Adrenal gland (tissue), 12 donors: Measurements from ENCODE around the gene ELK4. TPM values are rescaled to one million over a fixed set of nuclear protein-coding genes. Genes with fewer than 3 reads are reported as not detected.

ENCODE experiments used
- DNase-seq, 7 donors: peaks; one replicate each; pipeline ENCODE4 v3.0.0-alpha.2; 2019 to 2020
- H3K27ac ChIP-seq, 5 donors: fragments of 200-600 bp; sonication (generic) in 4 of 5; 1 replicate in 3 of 5; 2 replicates in 2 of 5; pipeline versions ENCODE4 v1.5.1 to v1.8.0; 2016 to 2020; ENCODE audit warnings: mild to moderate bottlenecking in 1 of 5
- H3K27me3 ChIP-seq: fragments of 200-600 bp; 2 replicates; pipeline ENCODE4 v1.8.0; 2021
- H3K36me3 ChIP-seq, 2 donors: fragments of 200-600 bp; replicated peaks in 1 of 2; 1 replicate in 1 of 2; 2 replicates in 1 of 2; pipeline versions ENCODE4 v1.5.1 to v1.8.0; 2018 to 2022
- H3K4me1 ChIP-seq, 2 donors: fragments of 200-600 bp; replicated peaks in 1 of 2; 1 replicate in 1 of 2; 2 replicates in 1 of 2; pipeline versions ENCODE4 v1.5.1 to v1.8.0; 2018 to 2021
- H3K4me3 ChIP-seq, 4 donors: fragments of 200-600 bp; sonication (generic) in 3 of 4; one replicate each; pipeline ENCODE4 v1.5.1; 2016 to 2018
- H3K9me3 ChIP-seq, 3 donors: fragments of 200-600 bp; sonication (generic) in 1 of 3; replicated peaks in 1 of 3; 1 replicate in 2 of 3; 2 replicates in 1 of 3; pipeline versions ENCODE4 v1.5.1 to v1.8.0; 2016 to 2021
- CTCF ChIP-seq, 6 experiments: fragments of 450-650 bp in 4 of 6; fragments of 200-600 bp in 2 of 6; sonication (generic) in 1 of 6; IDR thresholded peaks; 1 replicate in 5 of 6; 2 replicates in 1 of 6; pipeline versions ENCODE4 v1.5.1 to v1.8.0; 2016 to 2021; ENCODE audit warnings: antibody characterized with exemption in 6 of 6, mild to moderate bottlenecking in 2 of 6, moderate library complexity in 1 of 6
- POLR2A ChIP-seq, 2 donors: fragments of 450-650 bp; IDR thresholded peaks; one replicate each; pipeline ENCODE4 v1.6.1; 2017; ENCODE audit warnings: antibody characterized with exemption in 2 of 2, mild to moderate bottlenecking in 2 of 2, moderate library complexity in 1 of 2
- WGBS, 4 donors: extraction: QIAGEN DNeasy Blood & Tissue Kit in 2 of 4; methylation state at CpG; one replicate each; pipeline versions ENCODE4 v1.1.5 to v1.1.7; 2013 to 2017; 5-methylcytosine and 5-hydroxymethylcytosine counted together
- intact Hi-C, 2 donors: fragments of 100-400 bp; cut with DNase I; formaldehyde crosslinking; loops; one replicate each; pipeline versions ENCODE4 v1.14.1 to v1.15.0; 2022 to 2023
- polyA plus RNA-seq, 3 donors: library from polyadenylated mRNA; stranded (reverse); fragments of 200-250 nt in 2 of 3; fragments of 350-450 nt in 1 of 3; fragmentation: Illumina TruSeq in 1 of 3; extraction: RNeasy Lipid Tissue Mini Kit (QIAGEN cat#74804) in 1 of 3; gene quantifications; one replicate each; pipeline ENCODE4 v1.2.3, GENCODE V29; 2013 to 2014
- total RNA-seq, 9 donors: library from RNA; depleted of rRNA in 4 of 9; stranded (reverse); fragments of >200 nt in 4 of 9; fragments of 120-200 nt in 1 of 9; fragmentation: NEBNext Ultra II Directional in 1 of 9; extraction: Animal tissue kit (Norgen Biotek cat#: 25700) in 1 of 9; gene quantifications; one replicate each; pipeline versions ENCODE4 v1.1.0 to v1.2.4, GENCODE V29; 2013 to 2023
- donor health status: healthy with polysubstance abuse.
- donor health status: Bipolar disorder and iron deficiency.
- donor health status: DM: yes; HTN: yes; CAD: no.
- donor health status: DM: no; HTN: no; CAD: no.
- donor health status: DM: no; HTN: no; CAD: no.
- donor health status: DM: yes; HTN: yes; CAD: no.

The ELK4 gene
- total and polyA plus RNA-seq, 12 donors: 3.6 to 40.2 (median 14.0) TPM

GRCh38 chr1:205629751-205630150 lies 2.1 kb downstream of the ELK4 start:
- intact Hi-C loops: loop anchor here in 1 of 2 donors (5.0 kb wide), 1 partner anchor 37 kb away; no protein-coding TSS in a partner anchor
- Histone ChIP-seq H3K9me3 (no peaks in the 10 kb centered on the region), H3K27ac (no peak overlapping the region), H3K27me3 (no peaks in the 10 kb centered on the region), H3K36me3 (no peaks in the 10 kb centered on the region), H3K4me1 (peaks cover 6 to 28% of the 10 kb centered on the region in 2 donors), H3K4me3 (no peak overlapping the region)
- TF ChIP-seq CTCF (IDR thresholded peaks at IDR 0.05): no peak
- no peak for TF ChIP-seq POLR2A (IDR thresholded peaks at IDR 0.05)
- 74 to 83% (median 76%) methylated on average over 6 of the region's 6 CpGs for WGBS, 4 donors
- DNase-seq: no peak

GRCh38 chr1:205627956-205628355 lies 3.9 kb downstream of the ELK4 start:
- no peak for TF ChIP-seq POLR2A (IDR thresholded peaks at IDR 0.05)
- no peak for TF ChIP-seq CTCF (IDR thresholded peaks at IDR 0.05)

GRCh38 chr1:205626216-205626615 lies 5.6 kb downstream of the ELK4 start:
- DNase-seq: no peak
- TF ChIP-seq CTCF (IDR thresholded peaks at IDR 0.05) (no peak), POLR2A (IDR thresholded peaks at IDR 0.05) (no peak)
- Histone ChIP-seq H3K27ac (no peak overlapping the region), H3K27me3 (no peaks in the 10 kb centered on the region), H3K4me3 (no peak overlapping the region), H3K4me1 (peaks cover 6 to 22% of the 10 kb centered on the region in 2 donors), H3K9me3 (no peaks in the 10 kb centered on the region), H3K36me3 (peaks cover 0 to 16% of the 10 kb centered on the region in 2 donors)
- WGBS, 4 donors: 78 to 91% (median 80%) methylated on average over 3 of the region's 3 CpGs
- intact Hi-C loops: no loop called here

More at GRCh38 chr1:205627956-205628355, 3.9 kb downstream of the ELK4 start:
- no peak for DNase-seq
- Histone ChIP-seq H3K27ac (no peak overlapping the region), H3K4me3 (no peak overlapping the region), H3K9me3 (no peaks in the 10 kb centered on the region), H3K4me1 (peaks cover 6 to 28% of the 10 kb centered on the region in 2 donors), H3K27me3 (no peaks in the 10 kb centered on the region), H3K36me3 (no peaks in the 10 kb centered on the region)
- WGBS, 4 donors: 93 to 96% (median 94%) methylated on average over 8 of the region's 8 CpGs
- intact Hi-C loops: no loop called here

GRCh38 chr1:205623646-205624045 lies 8.2 kb downstream of the ELK4 start:
- intact Hi-C loops: no loop called here
- H3K9me3 ChIP-seq: no peaks in the 10 kb centered on the region
- H3K4me1 ChIP-seq: peaks cover 0 to 5% of the 10 kb centered on the region in 2 donors
- 84 to 93% (median 88%) methylated on average over 4 of the region's 4 CpGs for WGBS, 4 donors
- H3K27me3 ChIP-seq: no peaks in the 10 kb centered on the region
- no peak overlapping the region for H3K27ac ChIP-seq
- no peak for DNase-seq
- peaks cover 0 to 29% of the 10 kb centered on the region in 2 donors for H3K36me3 ChIP-seq
- no peak overlapping the region for H3K4me3 ChIP-seq
- TF ChIP-seq CTCF (IDR thresholded peaks at IDR 0.05) (no peak), POLR2A (IDR thresholded peaks at IDR 0.05) (no peak)
